Measurements from ENCODE around the gene SUV39H1. TPM values are rescaled to one million over a fixed set of nuclear protein-coding genes. Genes with fewer than 3 reads are reported as not detected.
"Not testable (repeated sequence)": the region's sequence is repeated elsewhere in the genome, so short reads cannot be mapped to it uniquely, and the experiment has no call there.

Gene SUV39H1
- 10 to 100 TPM; 29.4 to 34.8 TPM for total RNA-seq

GRCh38 chrX:48696301-48696908, at the start of gene SUV39H1:
Gene SUV39H1, plus strand, starts transcription at chrX:48696734. Its CDS starts 51 bp downstream, at chrX:48696785.
- Mint-ChIP-seq H3K9me3 (no peaks in the 10 kb centered on the region), H3K4me1 (ENCODE audit: low read depth) (peaks cover 37% of the 10 kb centered on the region), H3K27ac (peak within 1 kb of the TSS; percentile 97), H3K27me3 (ENCODE audit: low read depth) (peaks cover 14% of the 10 kb centered on the region), H3K4me3 (peak within 1 kb of the TSS; percentile 87), H3K36me3 (ENCODE audit: insufficient read depth in 2 of 2) (peaks cover 3 to 11% of the 10 kb centered on the region in 2 donors)
- DNase-seq (peak; percentile 89 to 90), ATAC-seq (replicated peaks in 1 of 2) (peak; percentile 92 to 95)

GRCh38 chrX:48648336-48648751, 48.2 kb upstream of the SUV39H1 start:
- peak; percentile 30 to 49 for ATAC-seq (replicated peaks in 1 of 2)
- Mint-ChIP-seq H3K27ac (no peak overlapping the region), H3K9me3 (no peaks in the 10 kb centered on the region)

GRCh38 chrX:48649102-48649501, 47.4 kb upstream of the SUV39H1 start:
- H3K27ac Mint-ChIP-seq, result no peak overlapping the region
- no peak overlapping the region for H3K4me3 Mint-ChIP-seq
- peaks cover 5% of the 10 kb centered on the region for H3K27me3 Mint-ChIP-seq (ENCODE audit: low read depth)
- no peaks in the 10 kb centered on the region for H3K36me3 Mint-ChIP-seq (ENCODE audit: insufficient read depth in 2 of 2)
- ATAC-seq (replicated peaks in 1 of 2) (no peak), DNase-seq (no peak)
- no peaks in the 10 kb centered on the region for H3K9me3 Mint-ChIP-seq
- peaks cover 4% of the 10 kb centered on the region for H3K4me1 Mint-ChIP-seq (ENCODE audit: low read depth)

More at GRCh38 chrX:48648336-48648751, 48.2 kb upstream of the SUV39H1 start:
- Mint-ChIP-seq H3K4me1 (ENCODE audit: low read depth) (peaks cover 4% of the 10 kb centered on the region), H3K36me3 (ENCODE audit: insufficient read depth in 2 of 2) (no peaks in the 10 kb centered on the region), H3K27me3 (ENCODE audit: low read depth) (no peaks in the 10 kb centered on the region), H3K4me3 (no peak overlapping the region)
- peak; percentile 21 to 36 for DNase-seq

GRCh38 chrX:48652055-48652579, 44.4 kb upstream of the SUV39H1 start:
- not testable (repeated sequence) for DNase-seq; H3K36me3 Mint-ChIP-seq (ENCODE audit: insufficient read depth in 2 of 2); H3K4me1 Mint-ChIP-seq (ENCODE audit: low read depth); H3K27ac Mint-ChIP-seq; H3K9me3 Mint-ChIP-seq; H3K4me3 Mint-ChIP-seq
- peaks cover 13% of the 10 kb centered on the region for H3K27me3 Mint-ChIP-seq (ENCODE audit: low read depth)
- peak; percentile 19 to 61 for ATAC-seq (replicated peaks in 1 of 2)

GRCh38 chrX:48654746-48655145, 41.8 kb upstream of the SUV39H1 start:
- H3K27me3 Mint-ChIP-seq (ENCODE audit: low read depth), result peaks cover 13% of the 10 kb centered on the region
- not testable (repeated sequence) for ATAC-seq (replicated peaks in 1 of 2); H3K4me3 Mint-ChIP-seq; H3K9me3 Mint-ChIP-seq; H3K4me1 Mint-ChIP-seq (ENCODE audit: low read depth); DNase-seq; H3K27ac Mint-ChIP-seq; H3K36me3 Mint-ChIP-seq (ENCODE audit: insufficient read depth in 2 of 2)

GRCh38 chrX:48659686-48660085, 36.8 kb upstream of the SUV39H1 start:
- H3K27ac Mint-ChIP-seq, H3K9me3 Mint-ChIP-seq: not testable (repeated sequence)

GRCh38 chrX:48663241-48663640, 33.3 kb upstream of the SUV39H1 start:
- ATAC-seq (replicated peaks in 1 of 2), result peak; percentile 52 to 63
- Mint-ChIP-seq H3K36me3 (ENCODE audit: insufficient read depth in 2 of 2) (peaks cover 0 to 1% of the 10 kb centered on the region in 2 donors), H3K4me1 (ENCODE audit: low read depth) (peaks cover 6% of the 10 kb centered on the region), H3K4me3 (no peak overlapping the region), H3K27me3 (ENCODE audit: low read depth) (peaks cover 7% of the 10 kb centered on the region), H3K9me3 (no peaks in the 10 kb centered on the region), H3K27ac (no peak overlapping the region)
- no peak for DNase-seq

More at GRCh38 chrX:48659686-48660085, 36.8 kb upstream of the SUV39H1 start:
- not testable (repeated sequence) for H3K4me3 Mint-ChIP-seq; H3K36me3 Mint-ChIP-seq (ENCODE audit: insufficient read depth in 2 of 2); DNase-seq; ATAC-seq (replicated peaks in 1 of 2); H3K4me1 Mint-ChIP-seq (ENCODE audit: low read depth)
- peaks cover 13% of the 10 kb centered on the region for H3K27me3 Mint-ChIP-seq (ENCODE audit: low read depth)

GRCh38 chrX:48664156-48664555, 32.4 kb upstream of the SUV39H1 start:
- peaks cover 0 to 1% of the 10 kb centered on the region in 2 donors for H3K36me3 Mint-ChIP-seq (ENCODE audit: insufficient read depth in 2 of 2)
- peaks cover 6% of the 10 kb centered on the region for H3K4me1 Mint-ChIP-seq (ENCODE audit: low read depth)
- no peaks in the 10 kb centered on the region for H3K9me3 Mint-ChIP-seq
- peak overlapping the region; percentile 75 for H3K27ac Mint-ChIP-seq
- H3K4me3 Mint-ChIP-seq, result no peak overlapping the region
- DNase-seq (no peak), ATAC-seq (replicated peaks in 1 of 2) (peak; percentile 40 to 81)
- peaks cover 7% of the 10 kb centered on the region for H3K27me3 Mint-ChIP-seq (ENCODE audit: low read depth)

- Mint-ChIP-seq H3K27me3 (ENCODE audit: low read depth) (peaks cover 3% of the 10 kb centered on the region), H3K27ac (no peak overlapping the region), H3K36me3 (ENCODE audit: insufficient read depth in 2 of 2) (peaks cover 0 to 1% of the 10 kb centered on the region in 2 donors), H3K9me3 (no peaks in the 10 kb centered on the region), H3K4me3 (no peak overlapping the region), H3K4me1 (ENCODE audit: low read depth) (peaks cover 4% of the 10 kb centered on the region)
- DNase-seq (no peak), ATAC-seq (replicated peaks in 1 of 2) (no peak)
These were observed 30.5 kb upstream of the SUV39H1 start for GRCh38 chrX:48665991-48666390.

GRCh38 chrX:48666649-48667048, 29.9 kb upstream of the SUV39H1 start:
- H3K4me1 Mint-ChIP-seq (ENCODE audit: low read depth), result no peaks in the 10 kb centered on the region
- DNase-seq, result no peak
- no peak overlapping the region for H3K4me3 Mint-ChIP-seq
- no peak overlapping the region for H3K27ac Mint-ChIP-seq
- H3K9me3 Mint-ChIP-seq, result no peaks in the 10 kb centered on the region
- no peak for ATAC-seq (replicated peaks in 1 of 2)
- H3K27me3 Mint-ChIP-seq (ENCODE audit: low read depth), result no peaks in the 10 kb centered on the region
- no peaks in the 10 kb centered on the region for H3K36me3 Mint-ChIP-seq (ENCODE audit: insufficient read depth in 2 of 2)

GRCh38 chrX:48667509-48667908, 29.0 kb upstream of the SUV39H1 start:
- no peaks in the 10 kb centered on the region for H3K36me3 Mint-ChIP-seq (ENCODE audit: insufficient read depth in 2 of 2)
- H3K27me3 Mint-ChIP-seq (ENCODE audit: low read depth), result no peaks in the 10 kb centered on the region
- no peaks in the 10 kb centered on the region for H3K4me1 Mint-ChIP-seq (ENCODE audit: low read depth)
- no peaks in the 10 kb centered on the region for H3K9me3 Mint-ChIP-seq
- DNase-seq (no peak), ATAC-seq (replicated peaks in 1 of 2) (no peak)
- no peak overlapping the region for H3K4me3 Mint-ChIP-seq
- no peak overlapping the region for H3K27ac Mint-ChIP-seq

GRCh38 chrX:48668187-48668586, 28.3 kb upstream of the SUV39H1 start:
- DNase-seq; ATAC-seq (replicated peaks in 1 of 2); H3K9me3 Mint-ChIP-seq; H3K27me3 Mint-ChIP-seq (ENCODE audit: low read depth); H3K4me1 Mint-ChIP-seq (ENCODE audit: low read depth); H3K27ac Mint-ChIP-seq; H3K36me3 Mint-ChIP-seq (ENCODE audit: insufficient read depth in 2 of 2); H3K4me3 Mint-ChIP-seq: not testable (repeated sequence)

- Mint-ChIP-seq H3K4me3 (peak overlapping the region; percentile 91 to 94), H3K27me3 (ENCODE audit: low read depth) (peaks cover 9% of the 10 kb centered on the region), H3K9me3 (no peaks in the 10 kb centered on the region), H3K4me1 (ENCODE audit: low read depth) (peaks cover 38% of the 10 kb centered on the region), H3K27ac (peak overlapping the region; percentile 89), H3K36me3 (ENCODE audit: insufficient read depth in 2 of 2) (peaks cover 0 to 3% of the 10 kb centered on the region in 2 donors)
- DNase-seq (peak; percentile 90 to 91), ATAC-seq (replicated peaks in 1 of 2) (peak; percentile 93 to 94)
These were observed 20.2 kb upstream of the SUV39H1 start for GRCh38 chrX:48676106-48676892.
